GM03348 (cell line): Measurements from ENCODE around the gene WDR91.

Source experiments
- DNase-seq: peaks from one replicate; pipeline ENCODE4 v3.0.0; 2012; ENCODE audit warnings: low spot score

The WDR91 gene

GRCh38 chr7:135197906-135198655, 13.2 kb downstream of the WDR91 start:
- DNase-seq = no peak

DNA sequence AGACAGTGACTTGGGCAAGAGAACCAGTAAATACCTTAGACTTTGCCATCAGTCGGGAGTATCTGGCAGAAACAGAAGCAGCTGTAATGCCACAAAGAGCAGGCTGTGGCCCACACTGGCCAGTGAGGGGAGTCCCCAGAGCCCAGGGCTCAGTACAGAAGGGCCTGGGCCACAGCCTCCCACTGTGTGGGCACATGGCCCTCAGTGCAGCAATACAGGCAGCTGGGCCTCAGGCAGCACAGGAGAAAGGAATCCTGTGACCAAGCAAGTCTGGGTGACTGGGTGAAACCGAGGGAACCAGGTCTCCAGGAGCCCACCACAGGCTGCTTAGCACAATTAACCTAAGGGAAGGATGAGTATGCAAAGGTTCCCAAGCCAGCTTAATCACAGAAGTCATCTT, 14.0 kb downstream of the WDR91 start:
- no peak for DNase-seq

DNA sequence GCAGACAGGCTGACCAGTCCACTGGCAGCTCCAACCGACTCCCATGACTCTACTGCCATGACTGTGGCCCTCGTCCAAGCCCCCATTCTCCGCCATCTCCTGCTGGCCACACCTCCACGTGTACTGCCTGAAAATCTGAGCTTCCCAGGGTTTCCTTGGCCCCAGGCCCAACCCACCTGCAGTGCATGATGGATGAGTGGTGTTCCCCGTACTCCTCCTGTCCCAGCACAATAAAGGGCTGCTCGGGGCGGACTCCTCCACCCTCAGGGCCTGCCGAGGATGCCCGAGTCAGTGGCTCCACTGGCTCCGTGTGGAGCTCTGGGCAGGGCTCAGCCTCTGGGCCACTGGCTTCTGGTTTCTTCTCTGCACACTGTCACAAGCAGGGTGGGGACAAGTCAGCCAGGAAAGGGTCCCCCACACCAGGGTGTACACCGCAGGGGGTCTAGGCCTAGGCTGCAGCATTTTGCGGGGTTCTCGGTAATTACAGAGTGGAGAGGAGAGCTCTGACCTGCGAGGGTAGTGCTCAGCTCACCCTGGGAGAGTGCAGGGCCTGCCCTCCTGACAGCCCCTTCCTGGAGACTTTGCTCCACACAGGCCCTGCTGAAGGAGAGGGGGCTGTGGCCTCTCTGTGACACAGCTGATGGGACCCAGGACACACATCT, 15.2 kb downstream of the WDR91 start:
- no peak for DNase-seq

GRCh38 chr7:135195156-135195555, 16.2 kb downstream of the WDR91 start:
- no peak for DNase-seq

DNA sequence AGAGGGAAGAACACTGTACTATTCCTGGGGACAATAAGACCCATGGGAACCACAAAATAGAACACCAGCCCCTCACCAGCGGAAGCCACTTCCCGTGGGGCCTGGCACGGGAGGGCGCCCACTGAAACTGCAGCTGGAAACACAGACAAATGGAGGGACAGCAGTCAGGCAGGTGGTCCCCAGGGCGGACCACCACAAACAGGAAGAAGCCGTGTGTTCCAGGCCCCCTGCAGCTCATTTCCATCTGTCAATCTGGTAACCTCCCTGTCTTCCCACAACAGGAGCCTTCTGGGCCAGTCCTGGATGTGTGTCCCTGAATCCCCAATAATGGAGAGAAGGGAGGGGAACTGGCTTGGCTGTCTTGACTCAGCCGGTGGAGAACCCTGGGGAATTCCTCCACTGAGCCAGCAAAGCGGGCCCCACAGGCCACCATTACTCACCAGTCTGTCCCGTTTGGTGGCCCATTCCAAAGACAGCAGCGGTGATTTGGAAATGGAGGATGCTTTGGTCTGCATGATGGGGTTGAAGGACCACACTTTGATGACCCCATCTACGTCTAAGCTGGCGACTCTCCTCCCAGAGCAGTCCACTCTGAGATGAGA, 16.7 kb downstream of the WDR91 start:
- DNase-seq = peak; percentile 17

DNA sequence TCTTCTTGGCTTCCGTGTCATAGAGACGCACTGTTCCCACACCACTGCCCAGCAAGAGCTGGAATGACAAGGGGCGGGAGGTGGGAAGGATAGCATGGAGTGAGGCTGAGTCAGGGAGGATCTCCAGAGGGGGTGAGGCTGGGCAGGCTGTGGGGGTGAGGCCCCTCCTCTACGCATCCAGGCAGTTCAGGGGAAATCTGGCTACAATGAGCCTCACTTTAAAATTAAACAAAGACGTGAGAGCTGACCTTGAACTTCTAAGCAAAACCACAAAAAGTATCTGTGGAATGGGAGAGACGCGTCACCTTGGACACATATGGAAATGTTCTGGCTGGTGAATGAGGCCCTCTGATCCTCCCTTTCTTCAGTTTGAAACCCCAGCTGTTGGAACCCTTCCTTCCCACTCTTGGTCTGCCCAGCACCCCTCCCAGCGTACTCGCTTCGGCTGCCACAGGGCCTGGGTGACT, 17.7 kb downstream of the WDR91 start:
- peak; percentile 63 for DNase-seq

DNA sequence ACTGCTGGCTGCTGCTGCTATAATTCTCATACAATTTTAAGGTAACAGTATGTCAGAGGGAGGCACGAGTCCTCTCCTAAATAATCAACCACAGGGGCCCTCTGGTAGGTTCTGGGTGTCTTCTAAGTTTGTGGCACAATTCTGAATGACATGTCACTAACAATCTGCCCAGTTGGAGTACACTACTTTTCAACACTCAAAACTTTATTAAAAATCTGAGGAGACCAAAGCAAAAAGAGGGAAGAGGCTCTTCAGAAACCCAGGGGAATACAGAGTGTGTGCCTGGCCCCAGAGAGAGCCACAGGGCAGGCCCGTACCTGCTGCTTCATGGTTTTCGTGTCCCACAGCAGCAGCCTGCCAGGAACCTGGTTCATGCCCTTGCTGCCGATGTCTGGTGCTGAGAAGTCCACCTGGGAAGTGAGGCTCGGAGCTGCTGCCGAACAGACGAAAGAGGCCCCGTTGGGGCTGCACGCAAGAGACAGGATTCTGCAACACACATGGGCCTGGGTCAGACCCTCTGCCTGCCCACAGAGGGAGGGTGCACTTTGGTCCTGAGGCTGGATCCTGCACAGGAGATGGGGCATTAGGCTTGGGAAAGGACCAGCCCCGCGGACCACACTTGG, 18.3 kb downstream of the WDR91 start:
- no peak for DNase-seq

DNA sequence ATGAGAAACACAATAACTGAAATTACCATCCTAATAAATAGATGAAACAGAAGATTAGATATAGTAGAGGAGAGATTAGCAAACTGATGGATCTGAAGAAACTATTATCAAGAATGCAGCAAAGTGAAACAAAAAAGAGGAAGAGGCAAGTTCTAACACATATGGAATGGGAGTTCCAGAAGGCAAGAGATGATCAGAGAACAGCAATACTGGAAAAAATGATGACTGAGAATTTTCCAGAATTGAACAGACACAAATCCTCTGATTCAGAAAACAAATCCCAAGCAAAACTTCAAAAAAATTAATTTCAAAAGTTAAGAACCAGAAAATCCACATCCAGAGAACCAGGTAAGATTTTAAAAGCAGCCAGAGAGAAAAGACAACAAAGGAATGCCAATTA, 20.6 kb downstream of the WDR91 start:
- DNase-seq = no peak

DNA sequence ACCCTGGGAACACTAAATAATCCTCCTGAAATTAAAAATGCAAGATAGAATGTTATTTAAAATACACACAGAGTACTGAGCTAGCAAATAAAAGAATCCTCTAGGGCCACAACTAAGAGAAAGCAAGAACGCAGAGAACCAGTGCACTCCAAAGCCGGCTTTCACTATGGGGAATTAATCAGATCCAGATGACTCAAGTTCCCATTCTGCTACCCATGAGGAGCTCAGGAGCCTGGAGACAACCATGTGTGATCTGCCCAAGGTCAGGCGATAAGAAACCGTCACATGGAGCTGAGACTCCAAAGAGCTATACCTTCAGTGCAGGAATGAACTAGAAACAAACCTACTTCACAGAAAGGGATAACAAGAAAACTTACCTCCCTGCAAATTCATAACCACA, 21.4 kb downstream of the WDR91 start:
- peak; percentile 47 for DNase-seq

- no peak for DNase-seq
These were observed 22.1 kb downstream of the WDR91 start for GRCh38 chr7:135189221-135189662.

GRCh38 chr7:135188298-135188984, 22.9 kb downstream of the WDR91 start:
- DNase-seq = no peak

- no peak for DNase-seq
These were observed 24.5 kb downstream of the WDR91 start for GRCh38 chr7:135186841-135187253.

GRCh38 chr7:135186261-135186540, 25.1 kb downstream of the WDR91 start:
- no peak for DNase-seq

- DNase-seq = no peak
These were observed 25.7 kb downstream of the WDR91 start for GRCh38 chr7:135185471-135186260.

GRCh38 chr7:135184254-135184841, 27.0 kb downstream of the WDR91 start:
- no peak for DNase-seq

DNA sequence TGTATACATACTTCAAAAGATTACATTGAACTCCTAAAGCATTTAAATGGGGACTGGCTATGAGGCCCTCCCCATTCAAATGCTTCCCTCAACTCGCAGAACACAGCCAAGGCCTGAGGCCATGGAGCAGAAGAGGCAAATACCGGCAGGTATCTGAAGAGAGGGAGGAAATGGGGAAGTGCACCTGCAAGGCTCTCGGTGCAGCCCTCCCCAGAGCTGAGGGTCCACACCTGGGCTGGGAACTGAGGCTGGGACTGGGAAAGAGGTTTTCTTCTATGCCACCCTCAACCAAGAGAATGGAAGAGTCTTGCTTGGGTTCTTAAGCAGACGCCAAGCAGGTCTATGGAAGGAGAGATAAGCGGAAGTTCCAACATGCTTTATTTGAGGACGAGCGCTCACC, 27.8 kb downstream of the WDR91 start:
- DNase-seq = no peak

DNA sequence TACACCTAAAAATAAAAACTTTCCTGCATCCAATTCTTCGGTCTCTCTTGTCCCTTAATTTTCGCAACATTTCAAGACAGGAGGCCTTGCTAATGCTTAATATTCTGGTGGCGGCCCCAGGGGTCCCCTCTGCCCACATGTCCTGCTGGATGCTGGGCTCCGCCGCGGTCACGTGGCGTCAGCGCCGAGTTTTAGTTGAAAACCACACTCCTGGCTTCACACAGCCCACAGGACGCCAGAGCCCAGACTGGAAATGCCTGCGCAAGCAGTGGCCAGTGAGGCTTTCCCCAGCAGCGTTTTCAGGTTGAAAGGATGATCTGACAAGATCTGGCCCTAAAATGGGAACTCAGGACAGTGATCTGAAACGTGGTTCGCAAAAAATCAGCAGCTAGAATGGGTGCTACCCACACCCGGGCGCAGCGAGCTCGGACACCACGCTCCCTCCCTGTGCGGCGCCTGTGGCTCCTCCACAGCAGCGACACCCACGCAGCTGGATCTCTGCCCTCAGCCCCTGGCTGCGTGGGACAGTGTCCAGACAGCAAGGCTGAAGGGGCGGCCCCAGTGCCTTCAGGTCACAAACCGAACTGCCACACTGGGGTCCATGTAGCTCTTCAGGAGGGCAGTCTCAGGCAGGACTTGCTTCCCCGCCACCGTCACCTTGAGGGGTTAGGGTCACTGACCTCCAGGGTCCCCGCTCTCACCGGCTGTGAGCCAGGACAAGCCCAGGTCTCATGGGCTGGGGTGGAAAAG, 29.2 kb downstream of the WDR91 start:
- DNase-seq = no peak

- DNase-seq = no peak
These were observed 29.9 kb downstream of the WDR91 start for GRCh38 chr7:135181261-135181928.

- no peak for DNase-seq
These were observed 31.2 kb downstream of the WDR91 start for GRCh38 chr7:135180122-135180521.
